HEK293 (cell line): ENCODE results near the gene EXD2.
A peak's percentile ranks its signal among the peaks of the same experiment; 100 is the strongest.

Experiments
- ATF2 ChIP-seq: fragments of 450-650 bp; formaldehyde crosslinking; IDR thresholded peaks from 2 replicates; pipeline ENCODE4 v1.5.1; 2016; ENCODE audit warnings: missing biosample characterization, missing genetic modification characterization, low read depth
- CTCF ChIP-seq: fragments of 450-650 bp; formaldehyde crosslinking; IDR thresholded peaks from 2 replicates; pipeline ENCODE4 v1.5.1; 2016; ENCODE audit warnings: missing biosample characterization, missing genetic modification characterization
- SP2 ChIP-seq: fragments of 450-650 bp; formaldehyde crosslinking; IDR thresholded peaks from 2 replicates; pipeline ENCODE4 v1.5.1; 2016; ENCODE audit warnings: missing biosample characterization, missing genetic modification characterization
- ZBTB26 ChIP-seq: fragments of 450-650 bp; formaldehyde crosslinking; optimal IDR thresholded peaks from 2 replicates; pipeline ENCODE3; 2016; ENCODE audit warnings: missing biosample characterization, mild to moderate bottlenecking, missing genetic modification characterization
- ZBTB48 ChIP-seq: fragments of 450-650 bp; formaldehyde crosslinking; IDR thresholded peaks from 2 replicates; pipeline ENCODE4 v1.5.1; 2016; ENCODE audit warnings: missing biosample characterization, missing genetic modification characterization
- ZNF169 ChIP-seq: fragments of 450-650 bp; formaldehyde crosslinking; IDR thresholded peaks from 2 replicates; pipeline ENCODE4 v1.5.1; 2016; ENCODE audit warnings: missing biosample characterization, missing genetic modification characterization
- ZNF24 ChIP-seq: fragments of 450-650 bp; formaldehyde crosslinking; IDR thresholded peaks from 2 replicates; pipeline ENCODE4 v1.5.1; 2016; ENCODE audit warnings: missing biosample characterization, missing genetic modification characterization
- ZNF335 ChIP-seq: fragments of 450-650 bp; formaldehyde crosslinking; conservative IDR thresholded peaks from 2 replicates; pipeline ENCODE4 v1.5.1; 2016; ENCODE audit warnings: missing biosample characterization, missing genetic modification characterization
- ZNF398 ChIP-seq: fragments of 450-650 bp; formaldehyde crosslinking; IDR thresholded peaks from 2 replicates; pipeline ENCODE4 v1.5.1; 2017; ENCODE audit warnings: missing biosample characterization, missing genetic modification characterization
- ZNF558 ChIP-seq: fragments of 450-650 bp; formaldehyde crosslinking; IDR thresholded peaks from 2 replicates; pipeline ENCODE4 v1.5.1; 2016; ENCODE audit warnings: missing biosample characterization, missing genetic modification characterization

- TF ChIP-seq SP2 (tag by site-specific recombination) (peak; percentile 64), CTCF (tag by site-specific recombination) (no peak), ZNF335 (tag by site-specific recombination) (peak; percentile 89), ZNF24 (tag by site-specific recombination) (peak; percentile 69; the same call in 1 of the 2 replicates), ATF2 (tag by site-specific recombination) (peak; percentile 82), ZBTB26 (peak; percentile 82), ZBTB48 (tag by site-specific recombination) (peak; percentile 64; the same call in 1 of the 2 replicates), ZNF169 (no peak), ZNF398 (peak; percentile 55), ZNF558 (tag by site-specific recombination) (no peak)
These were observed at the start of gene EXD2 for GRCh38 chr14:69191340-69192111.
